Vagina (tissue), 2 donors: ENCODE measurements around the gene TPD52L2.

Experiments
- CTCF ChIP-seq, 3 experiments: fragments of 450-650 bp in 2 of 3; fragments of 200-600 bp in 1 of 3; sonication (generic) in 1 of 3; IDR thresholded peaks; one replicate each; pipeline ENCODE4 v1.5.1; 2017 to 2019; ENCODE audit warnings: antibody characterized with exemption in 3 of 3, mild to moderate bottlenecking in 2 of 3, moderate library complexity in 2 of 3
- POLR2A ChIP-seq, 2 donors: fragments of 450-650 bp; IDR thresholded peaks; one replicate each; pipeline ENCODE4 v1.6.1; 2017; ENCODE audit warnings: antibody characterized with exemption in 2 of 2, mild to moderate bottlenecking in 2 of 2, moderate library complexity in 2 of 2
- POLR2AphosphoS5 ChIP-seq, 2 donors: sonication (generic); formaldehyde crosslinking; IDR thresholded peaks; one replicate each; pipeline ENCODE4 v1.9.0; 2017; ENCODE audit warnings: antibody characterized with exemption in 2 of 2, mild to moderate bottlenecking in 2 of 2, low read depth in 1 of 2; ENCODE audit not compliant: insufficient read depth in 1 of 2

- TF ChIP-seq CTCF (IDR thresholded peaks at IDR 0.05): no peak
- no peak for TF ChIP-seq POLR2AphosphoS5 (IDR thresholded peaks at IDR 0.05; ENCODE audit: insufficient read depth in 1 of 2, low read depth in 1 of 2)
- TF ChIP-seq POLR2A (IDR thresholded peaks at IDR 0.05): no peak
These were observed 30.8 kb downstream of the TPD52L2 start for GRCh38 chr20:63895952-63896263.
